Hepatocyte (in vitro differentiated cells): Measurements from ENCODE around the gene URGCP. TPM values are rescaled to one million over a fixed set of nuclear protein-coding genes. Genes with fewer than 3 reads are reported as not detected.

Experiments used
- DNase-seq: peaks from one replicate; pipeline ENCODE4 v3.0.0-alpha.2; 2016; ENCODE audit warnings: low spot score
- H2AFZ ChIP-seq: fragments of 200-600 bp; sonication (generic); 2 replicates; pipeline ENCODE4 v1.6.0; 2016; ENCODE audit warnings: antibody characterized with exemption, mild to moderate bottlenecking
- H3K27ac ChIP-seq: fragments of 200-600 bp; sonication (generic); 2 replicates; pipeline ENCODE4 v1.5.1; 2016; ENCODE audit warnings: mild to moderate bottlenecking
- H3K27me3 ChIP-seq: fragments of 200-600 bp; sonication (generic); 2 replicates; pipeline ENCODE4 v1.6.1; 2016
- H3K36me3 ChIP-seq: fragments of 200-600 bp; sonication (generic); replicated peaks from 2 replicates; pipeline ENCODE4 v1.5.1; 2016; ENCODE audit warnings: low read depth; ENCODE audit not compliant: insufficient read depth
- H3K4me1 ChIP-seq: fragments of 200-600 bp; sonication (generic); 2 replicates; pipeline ENCODE4 v1.5.1; 2016; ENCODE audit warnings: mild to moderate bottlenecking, moderate library complexity; ENCODE audit not compliant: insufficient read depth
- H3K4me2 ChIP-seq: fragments of 200-600 bp; sonication (generic); 2 replicates; pipeline ENCODE4 v1.6.0; 2016
- H3K4me3 ChIP-seq: fragments of 200-600 bp; sonication (generic); 2 replicates; pipeline ENCODE4 v1.5.1; 2016; ENCODE audit warnings: mild to moderate bottlenecking
- H3K79me2 ChIP-seq: fragments of 200-600 bp; sonication (generic); 2 replicates; pipeline ENCODE4 v1.6.0; 2017; ENCODE audit warnings: mild to moderate bottlenecking
- H3K9me2 ChIP-seq: fragments of 200-600 bp; sonication (generic); replicated peaks from 2 replicates; pipeline ENCODE4 v1.6.0; 2017; ENCODE audit warnings: mild to moderate bottlenecking; ENCODE audit not compliant: insufficient read depth
- H3K9me3 ChIP-seq: fragments of 200-600 bp; sonication (generic); 2 replicates; pipeline ENCODE4 v1.5.1; 2016; ENCODE audit warnings: low read depth, mild to moderate bottlenecking
- H4K20me1 ChIP-seq: fragments of 200-600 bp; sonication (generic); 2 replicates; pipeline ENCODE4 v1.6.0; 2016; ENCODE audit warnings: mild to moderate bottlenecking; ENCODE audit not compliant: insufficient read depth, poor library complexity, severe bottlenecking
- EZH2 ChIP-seq: fragments of 200-600 bp; sonication (generic); IDR thresholded peaks from 2 replicates; pipeline ENCODE4 v1.6.1; 2016; ENCODE audit warnings: antibody characterized with exemption, mild to moderate bottlenecking, borderline replicate concordance
- EZH2phosphoT487 ChIP-seq: fragments of 200-600 bp; sonication (generic); IDR thresholded peaks from one replicate; pipeline ENCODE4 v1.6.1; 2018; ENCODE audit warnings: antibody characterized with exemption, mild to moderate bottlenecking, low read depth, moderate library complexity; ENCODE audit not compliant: unreplicated experiment, severe bottlenecking
- WGBS: methylation state at CpG from one replicate; pipeline ENCODE4 v1.1.6; 2016; ENCODE audit warnings: low lambda C conversion rate; ENCODE audit errors: missing lambda C conversion rate; 5-methylcytosine and 5-hydroxymethylcytosine counted together
- polyA plus RNA-seq: library from polyadenylated mRNA; unstranded; fragments of >200 nt; fragmentation: Nextera tagmentation; extraction: Ambion mirVana; gene quantifications from 2 replicates; pipeline ENCODE4 v1.2.1, GENCODE V29; 2016
- total RNA-seq: library from RNA; depleted of rRNA; stranded (reverse); fragments of >200 nt; gene quantifications from 2 replicates; pipeline ENCODE4 v1.2.3, GENCODE V29; 2014
- TF ChIP-seq, protein P1 (sequence below): fragments of 200-600 bp; sonication (generic); IDR thresholded peaks from 2 replicates; pipeline ENCODE4 v1.5.1; 2016; ENCODE audit warnings: antibody characterized with exemption, mild to moderate bottlenecking; ENCODE audit not compliant: poor library complexity

The URGCP gene
- total and polyA plus RNA-seq, 2 experiments from 2014 or later, result 28.7 to 31.9 TPM

DNA sequence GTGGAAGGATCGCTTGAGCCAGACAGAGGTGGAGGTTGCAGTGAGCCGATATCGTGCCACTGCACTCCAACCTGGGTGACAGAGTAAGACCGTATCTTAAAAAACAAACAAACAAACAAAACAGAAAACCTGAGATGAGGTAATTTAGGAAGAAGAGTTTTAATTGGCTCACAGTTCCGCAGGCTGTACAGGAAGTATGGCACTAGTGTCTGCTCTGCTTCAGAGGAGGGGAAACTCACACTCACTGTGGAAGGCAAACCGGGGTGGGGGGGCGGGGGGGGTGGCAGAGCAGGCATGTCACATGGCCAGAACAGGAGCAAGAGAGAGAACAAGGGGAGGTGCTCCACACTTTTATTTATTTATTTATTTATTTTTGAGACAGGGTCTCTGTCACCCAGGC lies 24.9 kb upstream of the URGCP start:
- WGBS, result 83% methylated on average over 7 of the region's 7 CpGs
- Histone ChIP-seq H3K4me3 (no peak overlapping the region), H3K4me1 (no peaks in the 10 kb centered on the region), H3K27me3 (no peaks in the 10 kb centered on the region), H3K9me3 (no peaks in the 10 kb centered on the region), H3K9me2 (no peaks in the 10 kb centered on the region), H3K36me3 (no peaks in the 10 kb centered on the region), H3K79me2 (peaks cover 5% of the 10 kb centered on the region), H3K4me2 (no peak overlapping the region), H4K20me1 (no peaks in the 10 kb centered on the region), H3K27ac (no peak overlapping the region), H2AFZ (no peak overlapping the region)
- TF ChIP-seq, protein P1, sequence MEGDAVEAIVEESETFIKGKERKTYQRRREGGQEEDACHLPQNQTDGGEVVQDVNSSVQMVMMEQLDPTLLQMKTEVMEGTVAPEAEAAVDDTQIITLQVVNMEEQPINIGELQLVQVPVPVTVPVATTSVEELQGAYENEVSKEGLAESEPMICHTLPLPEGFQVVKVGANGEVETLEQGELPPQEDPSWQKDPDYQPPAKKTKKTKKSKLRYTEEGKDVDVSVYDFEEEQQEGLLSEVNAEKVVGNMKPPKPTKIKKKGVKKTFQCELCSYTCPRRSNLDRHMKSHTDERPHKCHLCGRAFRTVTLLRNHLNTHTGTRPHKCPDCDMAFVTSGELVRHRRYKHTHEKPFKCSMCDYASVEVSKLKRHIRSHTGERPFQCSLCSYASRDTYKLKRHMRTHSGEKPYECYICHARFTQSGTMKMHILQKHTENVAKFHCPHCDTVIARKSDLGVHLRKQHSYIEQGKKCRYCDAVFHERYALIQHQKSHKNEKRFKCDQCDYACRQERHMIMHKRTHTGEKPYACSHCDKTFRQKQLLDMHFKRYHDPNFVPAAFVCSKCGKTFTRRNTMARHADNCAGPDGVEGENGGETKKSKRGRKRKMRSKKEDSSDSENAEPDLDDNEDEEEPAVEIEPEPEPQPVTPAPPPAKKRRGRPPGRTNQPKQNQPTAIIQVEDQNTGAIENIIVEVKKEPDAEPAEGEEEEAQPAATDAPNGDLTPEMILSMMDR, result no peak
- TF ChIP-seq EZH2 (no peak), EZH2phosphoT487 (no peak)
- no peak for DNase-seq

DNA sequence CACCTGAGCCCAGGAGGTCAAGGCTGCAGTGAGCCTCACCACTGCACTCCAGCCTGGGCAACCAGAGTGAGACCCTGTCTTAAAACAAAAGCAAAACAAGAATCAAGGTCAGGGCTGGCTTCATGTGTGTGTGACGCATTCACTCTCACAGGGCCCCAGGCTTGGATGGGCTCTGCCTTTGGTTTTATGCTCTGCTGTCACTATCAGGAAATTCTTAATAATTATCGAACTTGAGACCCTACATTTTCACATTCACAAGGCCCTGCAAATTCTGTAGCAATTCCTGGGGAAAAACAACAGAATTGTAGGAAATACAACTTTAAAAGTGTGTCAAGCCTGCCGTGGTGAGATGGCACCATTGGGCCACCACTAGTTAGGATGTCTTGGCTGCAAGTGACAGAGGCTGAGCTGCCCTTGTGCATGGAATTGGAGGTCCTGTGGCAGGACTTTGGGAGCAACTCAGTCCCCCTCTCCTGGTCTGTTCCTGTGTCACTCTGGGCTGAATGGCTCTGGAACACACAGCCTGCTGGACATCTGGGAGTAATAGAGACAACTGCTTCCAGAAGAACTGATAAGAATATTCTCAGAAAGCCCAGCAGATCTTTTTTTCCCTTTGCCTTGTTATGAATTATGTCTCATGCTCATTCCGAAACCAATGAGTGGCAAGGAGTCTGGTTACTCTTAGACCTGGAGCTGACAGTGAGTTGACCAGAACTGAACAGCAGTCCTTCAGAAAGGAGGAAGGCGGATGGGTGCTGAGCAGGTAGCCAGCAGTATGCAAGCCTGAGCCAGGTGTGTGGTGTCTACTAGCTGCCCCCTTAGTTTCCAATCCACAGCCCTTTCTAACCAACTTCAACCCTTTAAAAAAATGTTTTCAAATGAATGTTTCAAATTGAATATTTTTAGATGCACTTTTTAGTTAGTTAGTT lies 23.4 kb upstream of the URGCP start:
- Histone ChIP-seq H3K9me2 (no peaks in the 10 kb centered on the region), H4K20me1 (no peaks in the 10 kb centered on the region), H2AFZ (no peak overlapping the region), H3K79me2 (peaks cover 5% of the 10 kb centered on the region), H3K4me1 (peaks cover 10% of the 10 kb centered on the region), H3K4me2 (no peak overlapping the region), H3K27ac (no peak overlapping the region), H3K36me3 (no peaks in the 10 kb centered on the region), H3K4me3 (no peak overlapping the region), H3K27me3 (no peaks in the 10 kb centered on the region), H3K9me3 (no peaks in the 10 kb centered on the region)
- TF ChIP-seq EZH2 (no peak), EZH2phosphoT487 (no peak)
- TF ChIP-seq, protein P1, result no peak
- 86% methylated on average over 5 of the region's 5 CpGs for WGBS
- DNase-seq, result no peak

DNA sequence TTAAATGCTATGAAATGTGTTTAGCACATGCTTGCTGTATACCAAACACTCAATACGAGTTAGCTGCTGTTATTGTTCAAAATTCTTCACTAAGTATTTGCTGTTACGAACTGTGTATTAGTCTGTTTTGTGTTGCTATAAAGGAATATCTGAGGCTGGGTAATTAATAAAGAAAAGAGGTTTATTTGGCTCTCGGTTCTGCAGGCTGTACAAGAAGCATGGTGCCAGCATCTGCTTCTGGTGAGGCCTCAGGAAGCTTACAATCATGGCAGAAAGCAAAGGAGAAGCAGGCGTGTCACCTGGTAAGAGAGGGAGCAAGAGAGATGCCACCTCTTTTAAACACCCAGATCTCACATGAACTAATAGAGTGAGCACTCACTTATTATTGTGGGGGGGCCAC lies 21.4 kb upstream of the URGCP start:
- H3K4me3 ChIP-seq, result no peak overlapping the region

More for the DNA sequence above, 21.4 kb upstream of the URGCP start:
- no peak overlapping the region for H2AFZ ChIP-seq
- H3K4me1 ChIP-seq, result peaks cover 10% of the 10 kb centered on the region
- H3K9me3 ChIP-seq, result no peaks in the 10 kb centered on the region
- H3K9me2 ChIP-seq, result no peaks in the 10 kb centered on the region
- H3K36me3 ChIP-seq, result no peaks in the 10 kb centered on the region
- H3K27me3 ChIP-seq, result no peaks in the 10 kb centered on the region
- H3K27ac ChIP-seq, result no peak overlapping the region
- TF ChIP-seq EZH2 (no peak), EZH2phosphoT487 (no peak)
- TF ChIP-seq, protein P1, result no peak
- no peak for DNase-seq
- WGBS, result 94% methylated on average over 4 of the region's 4 CpGs
- H3K79me2 ChIP-seq, result peaks cover 11% of the 10 kb centered on the region
- no peaks in the 10 kb centered on the region for H4K20me1 ChIP-seq
- H3K4me2 ChIP-seq, result no peak overlapping the region
